ENCODE data around the gene HDAC3.
"Not testable (repeated sequence)": the region's sequence is repeated elsewhere in the genome, so short reads cannot be mapped to it uniquely, and the experiment has no call there.

The HDAC3 gene

GRCh38 chr5:141633871-141634561 is 2.6 kb downstream of the HDAC3 start:
- DNase-seq: no peak

GRCh38 chr5:141632650-141633049 is 4.0 kb downstream of the HDAC3 start:
- DNase-seq: no peak

GRCh38 chr5:141630570-141631140 is 6.0 kb downstream of the HDAC3 start:
- DNase-seq: no peak

- no peak for DNase-seq
Measured at GRCh38 chr5:141628175-141628788, 8.4 kb downstream of the HDAC3 start.

- no peak for DNase-seq
Measured at GRCh38 chr5:141623611-141624010, 13.0 kb downstream of the HDAC3 start.

- DNase-seq: no peak
Measured at GRCh38 chr5:141623186-141623585, 13.5 kb downstream of the HDAC3 start.

GRCh38 chr5:141618804-141619554 is 17.7 kb downstream of the HDAC3 start, which contains the start of gene DIAPH1:
Gene DIAPH1, minus strand, starts transcription at chr5:141619000. Its CDS starts 86 bp downstream, at chr5:141618914.
- peak; percentile 99 for DNase-seq

- peak; percentile 39 for DNase-seq
Measured at GRCh38 chr5:141618030-141618803, 18.4 kb downstream of the HDAC3 start.

- DNase-seq: no peak
Measured at GRCh38 chr5:141617682-141618029, 19.0 kb downstream of the HDAC3 start.

- no peak for DNase-seq
Measured at GRCh38 chr5:141617128-141617527, 19.5 kb downstream of the HDAC3 start.

GRCh38 chr5:141615991-141616720 is 20.5 kb downstream of the HDAC3 start:
- no peak for DNase-seq

- no peak for DNase-seq
Measured at GRCh38 chr5:141613344-141613743, 23.3 kb downstream of the HDAC3 start.

- DNase-seq: no peak
Measured at GRCh38 chr5:141611289-141611688, 25.4 kb downstream of the HDAC3 start.

- not testable (repeated sequence) for DNase-seq
Measured at GRCh38 chr5:141609921-141610320, 26.7 kb downstream of the HDAC3 start.

GRCh38 chr5:141609044-141609443 is 27.6 kb downstream of the HDAC3 start:
- DNase-seq: no peak

GRCh38 chr5:141608557-141608956 is 28.1 kb downstream of the HDAC3 start:
- DNase-seq: no peak

- DNase-seq: no peak
Measured at GRCh38 chr5:141608046-141608445, 28.6 kb downstream of the HDAC3 start.

GRCh38 chr5:141605523-141606277 is 30.9 kb downstream of the HDAC3 start:
- peak; percentile 75 for DNase-seq

- no peak for DNase-seq
Measured at GRCh38 chr5:141603923-141604717, 32.5 kb downstream of the HDAC3 start.

GRCh38 chr5:141602606-141603005 is 34.0 kb downstream of the HDAC3 start:
- DNase-seq: no peak

Data from activated gamma-delta T cell treated with Interleukin-2 at 50 U/mL for 16 hours (primary cell).